HG02798 (cell line): ENCODE data around the gene SLC25A23.
"Not testable (repeated sequence)": the region's sequence is repeated elsewhere in the genome, so short reads cannot be mapped to it uniquely, and the experiment has no call there.

Source experiments
- ATAC-seq: cut with Tn5 transposase; IDR thresholded peaks from one replicate; pipeline ENCODE4 v1.9.1; 2021; ENCODE audit warnings: mild to moderate bottlenecking; ENCODE audit not compliant: unreplicated experiment, poor library complexity

The SLC25A23 gene

DNA sequence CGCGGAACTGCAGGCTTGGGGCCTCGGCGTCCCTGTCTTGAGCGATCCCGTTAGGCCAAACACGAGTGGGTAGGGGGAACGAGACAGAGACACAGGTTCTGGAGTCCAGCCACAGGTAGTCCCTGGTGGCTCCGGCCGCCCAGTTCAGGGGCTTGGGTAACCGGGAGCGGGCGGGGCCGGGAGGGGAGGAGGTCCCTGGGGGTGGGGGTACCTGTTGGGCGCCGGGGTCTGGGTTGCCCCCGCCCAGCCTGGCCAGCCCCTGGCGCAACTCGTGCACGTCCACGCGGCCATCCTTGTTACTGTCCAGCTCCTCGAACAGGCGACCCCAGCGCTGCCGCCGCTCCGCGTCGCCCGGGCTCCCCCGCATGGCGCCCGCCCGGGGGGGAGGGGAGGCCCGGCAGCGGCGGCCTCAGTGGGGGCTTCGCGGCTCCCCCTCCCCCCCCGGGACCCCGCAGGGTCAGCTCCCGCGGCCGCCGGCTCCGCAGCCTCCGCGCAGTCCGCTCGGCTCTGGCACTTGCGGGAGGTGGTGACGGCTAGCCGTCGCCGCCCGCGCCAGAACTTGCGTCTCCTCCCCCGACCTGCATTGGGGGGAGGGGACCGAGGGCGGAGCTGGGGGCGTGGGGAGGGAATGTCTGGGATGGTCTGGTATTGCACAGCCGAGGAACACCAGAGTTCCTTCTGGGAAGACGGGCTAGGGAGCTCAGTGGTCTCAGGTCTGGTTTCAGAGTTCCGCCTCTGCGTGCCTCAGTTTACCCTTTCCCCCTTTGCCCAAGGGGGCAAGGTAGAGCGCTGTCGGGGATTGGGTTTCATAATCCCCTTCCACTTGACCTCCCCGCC lies at the start of gene SLC25A23:
SLC25A23 (minus strand) TSS at position 531 of the 837 bp plus-strand sequence; CDS start at position 367, 164 bp downstream.
- ATAC-seq: peak; percentile 39

DNA sequence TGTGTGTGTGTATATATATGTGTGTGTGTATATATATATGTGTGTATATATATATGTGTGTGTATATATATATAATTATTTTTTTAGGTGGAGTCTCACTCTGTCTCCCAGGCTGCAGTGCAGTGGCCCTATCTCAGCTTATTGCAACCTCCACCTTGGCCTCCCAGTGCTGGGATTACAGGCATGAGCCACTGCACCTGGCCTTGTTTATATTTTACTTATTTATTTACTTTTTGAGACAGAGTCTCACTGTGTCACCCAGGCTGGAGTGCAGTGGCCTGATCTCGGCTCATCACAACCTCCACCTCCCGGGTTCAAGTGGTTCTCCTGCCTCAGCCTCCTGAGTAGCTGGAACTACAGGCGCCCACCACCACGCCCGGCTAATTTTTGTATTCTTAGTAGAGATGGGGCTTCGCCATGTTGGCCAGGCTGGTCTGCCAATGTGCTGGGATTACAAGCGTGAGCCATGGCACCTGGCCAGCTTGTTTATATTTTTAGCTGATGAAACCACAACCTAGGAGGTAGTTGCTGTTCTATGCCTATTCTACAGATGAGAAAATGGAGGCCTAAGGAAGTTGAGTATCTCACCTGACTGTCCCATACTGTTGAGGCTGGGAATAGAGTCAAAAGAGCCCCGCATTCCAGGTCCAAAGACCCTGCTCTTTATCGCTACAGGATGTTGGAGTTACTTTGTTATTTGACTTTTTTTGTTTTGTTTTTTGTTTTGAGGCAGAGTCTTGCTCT lies 48.6 kb upstream of the SLC25A23 start:
- ATAC-seq: not testable (repeated sequence)

DNA sequence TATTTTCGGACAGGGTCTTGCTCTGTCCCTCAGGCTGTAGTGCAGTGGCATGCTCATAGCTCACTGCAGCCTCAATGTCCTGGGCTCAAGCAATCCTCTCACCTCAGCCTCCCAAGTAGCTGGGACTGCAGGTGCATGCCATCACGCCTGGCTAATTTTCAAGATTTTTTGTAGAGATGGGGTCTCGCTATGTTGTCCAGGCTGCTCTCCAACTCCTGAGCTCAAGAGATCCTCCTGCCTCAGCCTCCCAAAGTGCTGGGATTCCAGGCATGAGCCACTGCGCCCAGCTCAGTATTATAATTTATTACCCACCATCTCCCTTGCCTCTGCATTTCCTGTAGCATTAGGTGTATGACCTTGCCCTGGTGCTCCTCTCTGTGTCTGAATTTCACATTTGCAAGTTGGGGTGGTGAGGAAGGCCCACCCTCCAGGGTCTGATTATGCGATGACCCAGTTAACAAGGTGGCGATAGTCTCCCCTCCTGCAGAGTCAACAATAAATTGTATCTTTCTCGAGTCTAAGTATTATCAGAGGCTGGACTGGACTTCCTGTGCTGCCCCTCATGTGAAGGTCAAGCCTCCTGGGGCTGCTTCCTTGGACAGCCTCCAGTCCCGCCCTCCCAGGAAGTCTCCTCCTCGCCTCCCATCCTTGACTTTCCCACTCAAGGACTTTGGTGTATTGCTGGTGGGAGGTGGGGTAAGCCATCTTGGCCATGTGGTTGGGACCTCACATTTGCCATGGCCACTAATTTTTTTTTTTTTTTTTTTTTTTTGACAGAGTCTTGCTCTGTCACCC lies 44.0 kb upstream of the SLC25A23 start:
- ATAC-seq: no peak

GRCh38 chr19:6501740-6502648 lies 42.4 kb upstream of the SLC25A23 start, which contains the start of gene TUBB4A:
TUBB4A (minus strand) TSS chr19:6502309; CDS start chr19:6502212, 97 bp downstream.
- ATAC-seq: no peak

DNA sequence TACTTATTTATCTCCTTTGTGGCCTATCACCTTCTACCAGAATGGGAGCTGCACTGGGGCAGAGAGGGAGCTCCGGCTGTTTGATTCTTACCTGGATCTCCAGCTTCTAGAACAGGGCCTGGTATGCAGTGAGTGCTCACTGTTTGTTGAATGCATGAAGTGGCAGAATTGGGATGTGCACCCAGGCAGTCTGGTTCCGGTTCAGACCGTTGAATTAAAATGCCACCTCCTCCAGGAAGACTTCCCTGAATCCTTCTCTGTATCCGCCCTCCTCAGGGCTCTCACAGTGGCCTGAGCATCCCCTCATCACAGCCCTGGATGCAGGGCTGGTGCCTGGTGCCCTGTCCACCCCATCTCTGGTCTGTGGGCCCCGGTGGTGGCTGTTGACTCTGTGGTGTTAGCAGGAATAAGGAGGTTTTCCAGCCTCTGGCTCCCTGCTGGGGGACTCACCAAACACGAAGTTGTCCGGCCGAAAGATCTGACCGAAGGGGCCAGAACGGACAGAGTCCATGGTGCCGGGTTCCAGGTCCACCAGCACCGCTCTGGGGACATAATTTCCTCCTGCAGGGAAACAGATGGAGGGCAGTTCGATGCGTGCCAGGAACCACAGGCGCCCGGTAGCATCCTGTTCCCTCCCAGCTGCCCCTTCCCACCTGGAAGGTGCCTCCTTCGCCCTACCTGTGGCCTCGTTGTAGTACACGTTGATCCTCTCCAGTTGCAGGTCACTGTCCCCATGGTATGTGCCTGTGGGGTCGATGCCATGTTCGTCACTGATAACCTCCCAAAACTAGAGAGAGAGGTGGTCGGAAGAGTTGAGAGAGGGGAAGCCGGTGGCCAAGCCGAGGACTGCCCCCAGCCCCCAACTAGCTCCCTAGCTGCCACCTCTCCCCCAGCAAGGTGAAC lies 41.5 kb upstream of the SLC25A23 start:
- ATAC-seq: no peak

DNA sequence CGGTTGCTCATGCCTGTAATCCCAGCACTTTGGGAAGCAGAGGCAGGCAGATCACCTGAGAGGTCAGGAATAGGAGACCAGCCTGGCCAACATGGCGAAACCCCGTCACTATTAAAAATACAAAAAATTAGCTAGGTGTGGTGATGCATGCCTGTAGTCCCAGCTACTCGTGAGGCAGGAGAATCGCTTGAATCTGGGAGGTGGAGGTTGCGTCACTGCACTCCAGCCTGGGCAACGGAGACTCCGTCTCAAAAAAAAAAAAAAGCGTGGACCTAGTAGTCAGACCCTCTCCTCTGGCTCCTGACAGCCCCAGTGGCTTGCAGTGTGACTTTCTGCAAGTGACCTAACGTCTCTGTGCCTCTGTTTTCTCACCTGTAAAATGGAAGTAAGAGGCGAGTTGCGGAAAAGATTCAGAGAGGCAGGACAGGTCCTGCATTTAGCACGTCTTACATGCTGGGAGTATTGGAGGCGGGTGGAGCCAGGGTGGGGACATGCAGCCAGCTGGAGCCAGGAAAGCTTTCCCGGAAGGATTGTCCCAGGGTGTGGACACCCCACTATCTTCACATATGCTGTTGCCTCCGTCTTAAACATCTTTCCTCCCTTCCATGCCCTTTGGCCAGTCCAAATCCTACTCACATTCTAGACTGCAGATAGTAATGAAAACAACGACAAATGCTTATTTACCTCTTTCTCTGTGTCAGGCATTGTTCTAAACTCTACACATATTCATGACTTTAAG lies 39.6 kb upstream of the SLC25A23 start:
- ATAC-seq: no peak

DNA sequence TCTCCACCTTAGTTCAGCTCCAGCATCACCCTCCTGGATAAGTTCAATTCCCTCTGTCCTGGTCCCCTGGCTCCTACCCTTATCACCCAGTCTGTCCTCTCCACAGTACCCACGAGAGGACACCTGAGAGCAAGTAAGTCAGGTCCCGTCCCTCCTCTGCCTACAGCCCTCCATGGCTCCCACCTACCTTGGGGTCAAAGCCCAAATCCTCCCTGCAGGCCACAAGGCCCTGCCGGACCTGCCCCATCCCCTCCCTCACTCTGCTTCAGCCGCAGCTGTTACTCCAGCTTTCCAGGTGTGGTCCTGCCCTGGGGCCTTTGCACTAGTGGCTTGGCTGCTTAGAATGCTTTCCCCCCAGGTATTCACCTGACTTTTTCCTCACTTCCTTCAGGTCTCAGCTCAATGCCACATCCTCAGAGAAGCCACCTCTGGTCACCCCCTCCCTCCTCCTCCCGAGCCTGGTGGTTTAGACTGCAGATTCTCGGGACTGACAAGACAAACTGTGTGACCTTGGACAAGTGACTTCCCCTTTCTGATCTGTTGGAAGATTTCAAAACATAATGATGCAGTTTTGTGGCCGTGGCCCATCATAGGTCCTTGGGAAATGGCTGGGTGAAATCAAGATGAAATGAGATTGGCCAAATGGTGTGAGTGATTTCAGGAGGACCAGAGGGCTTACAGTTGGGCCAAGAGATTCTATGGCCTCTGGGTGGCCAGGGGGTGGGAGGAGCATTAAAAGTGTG lies 38.9 kb upstream of the SLC25A23 start:
- ATAC-seq: no peak

DNA sequence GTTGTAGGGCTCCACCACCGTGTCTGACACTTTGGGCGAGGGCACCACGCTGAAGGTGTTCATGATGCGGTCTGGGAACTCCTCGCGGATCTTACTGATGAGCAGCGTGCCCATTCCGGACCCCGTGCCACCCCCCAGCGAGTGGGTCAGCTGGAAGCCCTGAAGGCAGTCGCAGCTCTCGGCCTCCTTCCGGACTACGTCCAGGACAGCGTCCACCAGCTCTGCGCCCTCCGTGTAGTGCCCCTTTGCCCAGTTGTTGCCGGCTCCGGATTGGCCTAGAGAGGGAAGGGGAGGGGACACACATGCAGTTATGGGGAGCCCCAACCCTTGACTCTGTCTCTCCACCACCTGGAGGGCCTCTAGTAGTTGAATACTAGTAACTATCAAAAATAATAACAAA lies 36.4 kb upstream of the SLC25A23 start:
- ATAC-seq: no peak

- ATAC-seq: no peak
These were observed 34.9 kb upstream of the SLC25A23 start for GRCh38 chr19:6494438-6495036.

DNA sequence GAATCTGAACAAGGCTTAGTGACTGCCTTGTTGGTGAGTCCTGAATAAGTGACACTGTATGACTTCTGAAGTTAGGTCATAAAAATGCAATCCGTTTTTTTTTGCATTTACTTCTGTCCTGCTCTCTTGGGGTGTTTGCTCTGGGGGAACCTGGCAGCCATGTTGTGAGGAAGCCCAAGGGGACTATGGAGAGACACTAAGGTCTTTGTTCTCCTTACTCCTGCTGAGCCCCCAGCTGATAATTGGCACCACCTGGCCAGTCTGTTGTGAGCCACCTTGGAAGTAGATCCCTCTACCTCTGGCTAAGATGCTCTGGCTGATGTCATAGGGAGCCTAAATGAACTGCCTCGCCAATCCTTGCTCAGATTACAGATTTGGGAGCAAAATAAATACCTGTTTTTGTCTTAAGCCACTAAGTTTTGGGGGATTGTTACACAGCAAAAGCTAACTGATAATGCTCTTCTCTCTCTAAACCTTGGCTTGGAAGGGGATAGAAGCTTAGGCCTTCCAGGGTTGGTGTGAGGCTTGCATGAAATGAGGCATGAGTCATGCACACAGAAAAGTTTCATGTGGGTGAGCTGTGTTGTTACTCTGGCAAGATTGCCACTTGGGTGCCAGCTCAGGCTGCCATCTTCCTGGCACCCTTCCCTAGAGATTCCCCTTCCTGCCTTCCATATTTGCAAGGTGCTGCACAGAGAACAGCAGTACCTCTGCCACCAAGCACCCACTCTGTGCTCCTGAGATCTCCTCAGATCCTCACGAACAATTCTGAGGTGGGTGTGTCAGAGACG lies 32.4 kb upstream of the SLC25A23 start:
- no peak for ATAC-seq

- ATAC-seq: no peak
These were observed 30.5 kb upstream of the SLC25A23 start for GRCh38 chr19:6490134-6490533.

GRCh38 chr19:6489278-6490061 lies 29.9 kb upstream of the SLC25A23 start:
- peak; percentile 56 for ATAC-seq

GRCh38 chr19:6484831-6485230 lies 25.2 kb upstream of the SLC25A23 start:
- no peak for ATAC-seq

GRCh38 chr19:6484230-6484629 lies 24.6 kb upstream of the SLC25A23 start:
- no peak for ATAC-seq

- no peak for ATAC-seq
These were observed 23.6 kb upstream of the SLC25A23 start for GRCh38 chr19:6483235-6483634.
